PC-9 (cell line): ENCODE results near the gene RBM33.

ENCODE experiments used
- EZH2 ChIP-seq: fragments of 200-600 bp; sonication (generic); IDR thresholded peaks from 2 replicates; pipeline ENCODE4 v1.8.0; 2017; ENCODE audit warnings: antibody characterized with exemption, low read depth
- TF ChIP-seq, protein P1 (sequence below): fragments of 200-600 bp; sonication (generic); conservative IDR thresholded peaks from 2 replicates; pipeline ENCODE4 v1.6.1; 2017; ENCODE audit warnings: mixed run types, antibody characterized with exemption, mild to moderate bottlenecking, moderate library complexity

GRCh38 chr7:155764438-155764793 is 120.0 kb downstream of the RBM33 start:
- TF ChIP-seq, protein P1, sequence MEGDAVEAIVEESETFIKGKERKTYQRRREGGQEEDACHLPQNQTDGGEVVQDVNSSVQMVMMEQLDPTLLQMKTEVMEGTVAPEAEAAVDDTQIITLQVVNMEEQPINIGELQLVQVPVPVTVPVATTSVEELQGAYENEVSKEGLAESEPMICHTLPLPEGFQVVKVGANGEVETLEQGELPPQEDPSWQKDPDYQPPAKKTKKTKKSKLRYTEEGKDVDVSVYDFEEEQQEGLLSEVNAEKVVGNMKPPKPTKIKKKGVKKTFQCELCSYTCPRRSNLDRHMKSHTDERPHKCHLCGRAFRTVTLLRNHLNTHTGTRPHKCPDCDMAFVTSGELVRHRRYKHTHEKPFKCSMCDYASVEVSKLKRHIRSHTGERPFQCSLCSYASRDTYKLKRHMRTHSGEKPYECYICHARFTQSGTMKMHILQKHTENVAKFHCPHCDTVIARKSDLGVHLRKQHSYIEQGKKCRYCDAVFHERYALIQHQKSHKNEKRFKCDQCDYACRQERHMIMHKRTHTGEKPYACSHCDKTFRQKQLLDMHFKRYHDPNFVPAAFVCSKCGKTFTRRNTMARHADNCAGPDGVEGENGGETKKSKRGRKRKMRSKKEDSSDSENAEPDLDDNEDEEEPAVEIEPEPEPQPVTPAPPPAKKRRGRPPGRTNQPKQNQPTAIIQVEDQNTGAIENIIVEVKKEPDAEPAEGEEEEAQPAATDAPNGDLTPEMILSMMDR = no peak
- TF ChIP-seq EZH2 = no peak
